Choroid plexus epithelial cell (primary cell): ENCODE data around the gene DSP.
A peak's percentile ranks its signal among the peaks of the same experiment; 100 is the strongest.

ENCODE experiments used
- DNase-seq: peaks from one replicate; pipeline ENCODE4 v3.0.0-alpha.2; 2010; ENCODE audit warnings: low read depth
- H3K4me3 ChIP-seq: 2 replicates; pipeline ENCODE4 v1.5.1; 2011; ENCODE audit warnings: low read depth, mild to moderate bottlenecking, control low read depth, low read length, moderate library complexity
- CTCF ChIP-seq: conservative IDR thresholded peaks from 2 replicates; pipeline ENCODE4 v1.5.1; 2011; ENCODE audit warnings: low read depth, mild to moderate bottlenecking, control low read depth, inconsistent platforms, low read length, moderate library complexity

Gene DSP

GRCh38 chr6:7580537-7580926 is 39.1 kb downstream of the DSP start:
- TF ChIP-seq CTCF = no peak
- no peak overlapping the region for H3K4me3 ChIP-seq
- no peak for DNase-seq

- no peak for TF ChIP-seq CTCF
- DNase-seq = no peak
- H3K4me3 ChIP-seq = no peak overlapping the region
Measured at GRCh38 chr6:7580927-7581618, 39.6 kb downstream of the DSP start.

- no peak for TF ChIP-seq CTCF
- no peak overlapping the region for H3K4me3 ChIP-seq
- DNase-seq = no peak
Measured at GRCh38 chr6:7585287-7585930, 43.9 kb downstream of the DSP start.

- peak; percentile 42 for DNase-seq
- TF ChIP-seq CTCF = no peak
Measured at GRCh38 chr6:7587631-7588100, 46.2 kb downstream of the DSP start.

GRCh38 chr6:7588506-7588905 is 47.0 kb downstream of the DSP start:
- H3K4me3 ChIP-seq = no peak overlapping the region
- DNase-seq = no peak
- no peak for TF ChIP-seq CTCF

More at GRCh38 chr6:7587631-7588100, 46.2 kb downstream of the DSP start:
- H3K4me3 ChIP-seq = no peak overlapping the region

GRCh38 chr6:7589221-7589620 is 47.8 kb downstream of the DSP start:
- H3K4me3 ChIP-seq = no peak overlapping the region
- DNase-seq = no peak
- no peak for TF ChIP-seq CTCF
